Astrocyte (in vitro differentiated cells and primary cell): ENCODE measurements around the gene ADRA2C.

Source experiments
- CTCF ChIP-seq: IDR thresholded peaks from 2 replicates; pipeline ENCODE4 v1.5.1; 2011; ENCODE audit warnings: low read depth, mild to moderate bottlenecking, inconsistent platforms, low read length, moderate library complexity; ENCODE audit not compliant: insufficient read depth
- EZH2 ChIP-seq: IDR thresholded peaks from 2 replicates; pipeline ENCODE4 v1.6.1; 2012; ENCODE audit warnings: mild to moderate bottlenecking, low read length, inconsistent platforms; ENCODE audit not compliant: insufficient read depth

- TF ChIP-seq CTCF: no peak
- no peak for TF ChIP-seq EZH2
These were observed 35.9 kb downstream of the ADRA2C start for GRCh38 chr4:3801931-3802550.
